GM12878 (cell line): ENCODE measurements around the gene FAM186B.

Experiments
- CREB1 ChIP-seq: IDR thresholded peaks from 2 replicates; pipeline ENCODE4 v1.6.1; 2012; ENCODE audit warnings: low read depth, mild to moderate bottlenecking, inconsistent platforms
- CREM ChIP-seq: IDR thresholded peaks from 2 replicates; pipeline ENCODE4 v1.6.1; 2014; ENCODE audit warnings: antibody characterized with exemption, low read depth
- EP300 ChIP-seq, 2 experiments: fragments of 150-350 bp in 1 of 2; IDR thresholded peaks; 2 replicates each; pipeline ENCODE4 v1.6.1; 2011 to 2012; ENCODE audit warnings: low read depth in 2 of 2, low read length in 2 of 2, borderline replicate concordance in 1 of 2, improper control_type of control experiment in 1 of 2, inconsistent platforms in 1 of 2; ENCODE audit not compliant: control insufficient read depth in 1 of 2
- ETV6 ChIP-seq, 2 experiments: fragments of 450-650 bp in 1 of 2; IDR thresholded peaks in 1 of 2; conservative IDR thresholded peaks in 1 of 2; 2 replicates each; pipeline ENCODE4 v1.6.1; 2014; ENCODE audit warnings: antibody characterized with exemption in 1 of 2, borderline replicate concordance in 1 of 2, low read depth in 1 of 2, mild to moderate bottlenecking in 1 of 2, moderate library complexity in 1 of 2
- JUND ChIP-seq: IDR thresholded peaks from 2 replicates; pipeline ENCODE4 v1.6.1; 2012; ENCODE audit warnings: low read depth, mild to moderate bottlenecking, low read length, improper control_type of control experiment, moderate library complexity
- NFIC ChIP-seq: IDR thresholded peaks from 2 replicates; pipeline ENCODE4 v1.6.1; 2012; ENCODE audit warnings: low read depth, mild to moderate bottlenecking, inconsistent platforms, low read length, moderate library complexity
- USF2 ChIP-seq: IDR thresholded peaks from 2 replicates; pipeline ENCODE4 v1.6.1; 2011; ENCODE audit warnings: low read depth, low read length, improper control_type of control experiment, borderline replicate concordance
- ZZZ3 ChIP-seq: IDR thresholded peaks from 2 replicates; pipeline ENCODE4 v1.6.1; 2011; ENCODE audit warnings: low read depth; ENCODE audit not compliant: control insufficient read depth, insufficient read length
- TF ChIP-seq, protein P1 (sequence below), 3 experiments: IDR thresholded peaks in 2 of 3; conservative IDR thresholded peaks in 1 of 3; 2 replicates each; pipeline ENCODE4 v1.5.1; 2011; ENCODE audit warnings: low read depth in 3 of 3, low read length in 3 of 3, mild to moderate bottlenecking in 3 of 3, control low read depth in 2 of 3, moderate library complexity in 2 of 3, inconsistent platforms in 1 of 3, mixed read lengths in 1 of 3; ENCODE audit not compliant: control insufficient read depth in 2 of 3, insufficient read depth in 1 of 3; ENCODE audit errors: extremely low read depth in 1 of 3

DNA sequence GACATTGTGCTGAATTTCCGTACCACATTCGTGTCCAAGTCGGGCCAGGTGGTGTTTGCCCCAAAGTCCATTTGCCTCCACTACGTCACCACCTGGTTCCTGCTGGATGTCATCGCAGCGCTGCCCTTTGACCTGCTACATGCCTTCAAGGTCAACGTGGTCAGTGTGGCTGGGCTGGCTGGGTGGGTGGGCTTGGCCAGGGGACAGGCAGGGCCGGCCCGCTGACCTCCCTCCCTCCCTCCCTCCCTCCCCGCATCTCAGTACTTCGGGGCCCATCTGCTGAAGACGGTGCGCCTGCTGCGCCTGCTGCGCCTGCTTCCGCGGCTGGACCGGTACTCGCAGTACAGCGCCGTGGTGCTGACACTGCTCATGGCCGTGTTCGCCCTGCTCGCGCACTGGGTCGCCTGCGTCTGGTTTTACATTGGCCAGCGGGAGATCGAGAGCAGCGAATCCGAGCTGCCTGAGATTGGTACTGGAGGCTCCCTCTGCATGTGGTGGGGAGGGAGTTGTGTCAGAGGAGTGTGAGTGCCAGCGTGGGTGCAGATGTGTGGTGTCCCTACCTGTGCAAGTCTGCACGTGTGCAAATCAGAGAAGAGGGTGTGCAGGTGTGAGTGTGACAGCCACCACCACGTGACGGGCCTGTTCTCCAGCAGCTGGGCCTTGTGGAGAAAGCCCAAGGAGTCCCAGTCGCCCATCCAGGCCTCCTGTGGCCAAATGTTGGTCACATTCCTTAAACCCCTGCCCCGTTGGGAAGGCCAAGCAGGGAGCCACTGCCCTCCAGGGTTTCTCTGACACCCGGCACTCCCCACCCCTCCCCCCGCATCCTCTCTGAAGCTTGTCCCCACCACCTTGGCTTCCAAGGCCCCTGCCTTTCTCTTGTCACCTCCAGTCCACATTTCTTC is 61.3 kb downstream of the FAM186B start:
- TF ChIP-seq CREM = no peak
- TF ChIP-seq ZZZ3 = no peak
- no peak for TF ChIP-seq NFIC
- TF ChIP-seq, protein P1, sequence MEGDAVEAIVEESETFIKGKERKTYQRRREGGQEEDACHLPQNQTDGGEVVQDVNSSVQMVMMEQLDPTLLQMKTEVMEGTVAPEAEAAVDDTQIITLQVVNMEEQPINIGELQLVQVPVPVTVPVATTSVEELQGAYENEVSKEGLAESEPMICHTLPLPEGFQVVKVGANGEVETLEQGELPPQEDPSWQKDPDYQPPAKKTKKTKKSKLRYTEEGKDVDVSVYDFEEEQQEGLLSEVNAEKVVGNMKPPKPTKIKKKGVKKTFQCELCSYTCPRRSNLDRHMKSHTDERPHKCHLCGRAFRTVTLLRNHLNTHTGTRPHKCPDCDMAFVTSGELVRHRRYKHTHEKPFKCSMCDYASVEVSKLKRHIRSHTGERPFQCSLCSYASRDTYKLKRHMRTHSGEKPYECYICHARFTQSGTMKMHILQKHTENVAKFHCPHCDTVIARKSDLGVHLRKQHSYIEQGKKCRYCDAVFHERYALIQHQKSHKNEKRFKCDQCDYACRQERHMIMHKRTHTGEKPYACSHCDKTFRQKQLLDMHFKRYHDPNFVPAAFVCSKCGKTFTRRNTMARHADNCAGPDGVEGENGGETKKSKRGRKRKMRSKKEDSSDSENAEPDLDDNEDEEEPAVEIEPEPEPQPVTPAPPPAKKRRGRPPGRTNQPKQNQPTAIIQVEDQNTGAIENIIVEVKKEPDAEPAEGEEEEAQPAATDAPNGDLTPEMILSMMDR (IDR thresholded peaks at IDR 0.05 in 2 of 3, conservative IDR thresholded peaks at IDR 0.05 in 1 of 3; ENCODE audit: control insufficient read depth in 2 of 3, extremely low read depth in 1 of 3, insufficient read depth in 1 of 3, low read depth in 3 of 3, low read length in 3 of 3) = no peak
- TF ChIP-seq CREB1 = no peak
- TF ChIP-seq USF2 = no peak
- TF ChIP-seq EP300 (IDR thresholded peaks at IDR 0.05; ENCODE audit: borderline replicate concordance in 1 of 2, control insufficient read depth in 1 of 2, low read depth in 2 of 2, low read length in 2 of 2) = no peak
- no peak for TF ChIP-seq JUND
- TF ChIP-seq ETV6 (conservative IDR thresholded peaks at IDR 0.05 in 1 of 2, IDR thresholded peaks at IDR 0.05 in 1 of 2; ENCODE audit: borderline replicate concordance in 1 of 2, low read depth in 1 of 2) = no peak
